Bronchial epithelial cell (primary cell): ENCODE results near the gene PCGF1. TPM values are rescaled to one million over a fixed set of nuclear protein-coding genes. Genes with fewer than 3 reads are reported as not detected.

Experiments
- DNase-seq: peaks from one replicate; pipeline ENCODE4 v3.0.0-alpha.2; 2010; ENCODE audit warnings: low read depth
- FAIRE-seq: peaks from 2 replicates; lab custom pipeline; 2011; peaks lifted over from hg19 to GRCh38; lab: Jason Lieb, UNC
- H3K27me3 ChIP-seq: 2 replicates; pipeline ENCODE4 v1.5.1; 2011; ENCODE audit warnings: low read length; ENCODE audit not compliant: control insufficient read depth, insufficient read depth
- H3K36me3 ChIP-seq: 2 replicates; pipeline ENCODE4 v1.5.1; 2011; ENCODE audit warnings: low read length; ENCODE audit not compliant: control insufficient read depth, insufficient read depth
- H3K4me3 ChIP-seq: 2 replicates; pipeline ENCODE4 v1.5.1; 2011; ENCODE audit warnings: mild to moderate bottlenecking, low read depth, low read length, control low read depth
- CTCF ChIP-seq: IDR thresholded peaks from 2 replicates; pipeline ENCODE4 v1.5.1; 2011; ENCODE audit warnings: mild to moderate bottlenecking, moderate library complexity, low read length, control low read depth, inconsistent platforms; ENCODE audit not compliant: insufficient read depth, severe bottlenecking
- total RNA-seq: library from RNA; depleted of rRNA; stranded (reverse); fragments of >200 nt; gene quantifications from 2 replicates; pipeline ENCODE4 v1.2.1, GENCODE V29; 2014

PCGF1 gene
- total RNA-seq, 1 donor from 2014 or later, result 35.5 TPM

GRCh38 chr2:74540291-74540690, 32.8 kb upstream of the PCGF1 start:
- DNase-seq (no peak), FAIRE-seq (no peak)
- Histone ChIP-seq H3K36me3 (no peaks in the 10 kb centered on the region), H3K4me3 (no peak overlapping the region), H3K27me3 (no peaks in the 10 kb centered on the region)
- TF ChIP-seq CTCF, result no peak

GRCh38 chr2:74538881-74539339, 31.4 kb upstream of the PCGF1 start:
- FAIRE-seq, result peak; percentile 36
- TF ChIP-seq CTCF, result no peak

GRCh38 chr2:74537140-74537539, 29.6 kb upstream of the PCGF1 start:
- Histone ChIP-seq H3K4me3 (no peak overlapping the region), H3K27me3 (no peaks in the 10 kb centered on the region), H3K36me3 (peaks cover 7% of the 10 kb centered on the region)
- FAIRE-seq (no peak), DNase-seq (peak; percentile 77)
- no peak for TF ChIP-seq CTCF

More at GRCh38 chr2:74538881-74539339, 31.4 kb upstream of the PCGF1 start:
- Histone ChIP-seq H3K4me3 (no peak overlapping the region), H3K36me3 (no peaks in the 10 kb centered on the region), H3K27me3 (no peaks in the 10 kb centered on the region)
- DNase-seq, result no peak

GRCh38 chr2:74536166-74536950, 28.9 kb upstream of the PCGF1 start:
- no peak for FAIRE-seq
- Histone ChIP-seq H3K4me3 (no peak overlapping the region), H3K36me3 (peaks cover 7% of the 10 kb centered on the region), H3K27me3 (no peaks in the 10 kb centered on the region)
- TF ChIP-seq CTCF, result no peak
- no peak for DNase-seq

GRCh38 chr2:74535440-74535965, 28.0 kb upstream of the PCGF1 start:
- Histone ChIP-seq H3K4me3 (no peak overlapping the region), H3K36me3 (peaks cover 7% of the 10 kb centered on the region), H3K27me3 (no peaks in the 10 kb centered on the region)
- no peak for TF ChIP-seq CTCF
- no peak for DNase-seq
- FAIRE-seq, result no peak
